HG03103 (cell line): ENCODE measurements around the gene BCKDK.

Experiments
- ATAC-seq: cut with Tn5 transposase; IDR thresholded peaks from one replicate; pipeline ENCODE4 v1.9.1; 2021; ENCODE audit warnings: low read depth; ENCODE audit not compliant: unreplicated experiment

The BCKDK gene

DNA sequence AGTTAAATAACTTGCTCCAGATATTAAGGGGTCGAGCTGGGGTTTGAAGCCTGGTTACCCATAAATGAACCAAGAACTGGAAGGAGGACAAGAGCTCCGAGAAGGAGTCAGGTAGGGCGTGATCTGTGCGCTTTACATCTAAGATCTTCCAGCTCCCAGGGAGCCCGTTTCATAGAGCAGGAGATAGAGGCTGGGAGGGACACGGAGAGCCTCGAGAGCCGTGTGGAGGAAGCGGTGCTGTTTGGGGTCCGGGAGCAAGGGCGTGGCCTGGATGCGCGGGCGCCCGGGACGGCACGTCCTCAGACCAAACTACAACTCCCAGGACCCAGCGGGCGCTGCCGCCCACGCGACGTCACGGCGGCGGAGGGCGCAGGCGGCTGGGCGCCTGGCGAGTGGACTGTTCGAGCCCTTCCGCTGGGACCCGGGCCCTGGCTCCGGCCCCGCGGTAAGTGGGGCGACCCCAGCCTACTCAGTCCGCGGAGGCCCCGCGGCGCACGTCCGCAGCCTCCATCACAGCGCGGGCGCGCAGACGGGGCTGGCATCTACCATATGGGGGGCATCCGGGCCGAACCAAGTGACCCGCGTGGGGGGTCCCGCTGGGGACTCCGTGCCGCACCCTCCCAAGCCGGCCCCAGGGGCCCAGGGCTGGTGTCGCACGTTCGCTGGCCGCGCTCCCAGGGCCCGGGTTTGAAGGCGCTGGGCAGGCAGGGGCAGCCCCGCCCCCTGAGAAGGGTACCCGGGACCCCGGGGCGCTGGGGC is at the start of gene BCKDK:
TSS of gene BCKDK (plus strand) at position 352 of the 759 bp plus-strand sequence. CDS start 838 bp downstream, outside the sequence.
- ATAC-seq = peak; percentile 65

- ATAC-seq = no peak
Observed at GRCh38 chr16:31061126-31061812, 46.9 kb upstream of the BCKDK start.

GRCh38 chr16:31061813-31062440 is 46.3 kb upstream of the BCKDK start:
- no peak for ATAC-seq

- no peak for ATAC-seq
Observed at GRCh38 chr16:31063495-31063842, 44.7 kb upstream of the BCKDK start.

- ATAC-seq = no peak
Observed at GRCh38 chr16:31063843-31064611, 44.2 kb upstream of the BCKDK start.

DNA sequence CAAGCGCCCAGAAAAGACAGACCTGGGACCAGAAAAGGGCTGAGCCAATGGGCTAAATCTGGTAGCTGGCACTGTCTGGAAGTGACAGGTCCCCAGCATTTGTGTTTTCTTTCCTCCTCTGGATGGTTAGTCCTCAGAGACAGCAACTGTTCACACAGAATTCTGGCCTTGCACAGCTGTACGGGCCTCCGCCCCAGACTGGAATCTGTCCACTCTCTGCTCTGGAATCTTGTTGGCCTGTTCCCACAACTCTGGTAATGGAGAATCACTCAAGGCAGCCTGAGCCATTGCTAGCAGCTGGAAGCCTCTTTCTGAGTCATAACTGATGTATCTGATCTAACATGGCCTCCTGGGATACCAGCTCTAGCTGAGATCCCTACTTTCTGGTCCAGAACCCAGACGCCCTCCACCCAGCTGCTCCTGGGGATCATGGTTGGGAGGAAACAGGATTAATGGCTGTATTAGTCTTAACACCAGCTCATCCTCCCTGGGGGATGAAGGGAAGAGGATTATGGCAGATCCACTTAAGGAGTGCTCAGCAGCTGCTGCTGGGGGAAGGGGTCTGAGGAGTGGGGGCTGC is 43.2 kb upstream of the BCKDK start:
- no peak for ATAC-seq

DNA sequence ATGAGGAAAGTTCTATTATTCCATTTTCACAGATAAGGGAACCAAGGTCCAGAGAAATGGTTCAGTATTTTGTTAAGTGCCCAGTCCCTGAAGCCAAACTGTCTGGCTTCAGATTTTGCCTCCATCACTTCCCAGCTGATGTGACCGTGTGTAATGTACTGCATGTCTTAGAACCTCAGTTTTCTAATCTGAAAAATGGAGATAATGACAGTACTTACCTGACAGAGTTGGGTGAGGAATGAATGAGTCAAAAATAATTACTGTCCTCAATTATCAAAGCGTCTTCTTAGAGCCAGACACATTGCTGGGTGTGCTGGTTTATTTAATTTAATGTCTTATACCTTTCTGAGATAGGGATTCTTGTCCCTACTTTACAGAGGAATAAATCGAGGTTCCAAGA is 40.8 kb upstream of the BCKDK start:
- no peak for ATAC-seq

- no peak for ATAC-seq
Observed at GRCh38 chr16:31071861-31072260, 36.3 kb upstream of the BCKDK start.

- peak; percentile 1 for ATAC-seq
Observed at GRCh38 chr16:31072540-31073141, 35.5 kb upstream of the BCKDK start.

DNA sequence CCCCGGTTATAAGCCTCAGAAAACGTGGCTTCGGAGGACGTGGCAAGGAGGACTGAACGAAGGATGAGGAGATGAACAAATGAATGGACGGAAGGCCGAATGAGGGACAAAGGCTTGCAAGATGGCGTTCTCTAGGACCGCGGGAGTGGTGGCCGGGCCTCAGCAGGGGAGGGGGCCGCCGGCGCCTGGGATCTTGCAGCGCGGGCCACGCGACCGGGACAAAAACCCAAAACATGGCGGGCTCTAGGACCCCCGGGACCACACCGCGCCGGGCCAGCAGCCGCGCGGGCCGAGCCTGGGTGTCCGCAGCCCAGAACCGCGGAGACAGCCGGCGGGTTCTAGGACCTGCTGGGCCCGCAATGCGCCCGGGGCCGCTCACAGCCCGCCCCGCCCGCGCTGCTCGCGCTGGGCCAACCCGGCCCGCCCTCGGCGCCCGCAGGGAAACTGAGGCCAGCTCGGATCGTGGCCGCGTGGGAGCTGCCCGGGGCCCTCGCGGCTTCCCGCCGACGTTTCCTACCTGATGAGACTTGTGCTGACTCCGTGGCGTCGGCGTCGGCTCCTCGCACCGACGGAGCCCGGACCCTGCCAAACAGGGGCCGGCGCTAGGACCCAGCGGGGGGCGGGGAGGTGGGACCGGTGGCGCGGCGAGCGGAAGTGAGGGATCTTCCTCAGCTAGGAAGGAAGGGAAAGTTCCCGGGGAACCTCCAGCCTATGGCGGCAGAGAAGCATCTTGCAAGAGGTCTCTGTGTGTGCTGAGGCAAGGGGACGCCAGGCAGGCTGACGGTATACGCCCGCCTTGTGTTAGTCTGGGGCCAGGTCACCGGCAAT is 34.8 kb upstream of the BCKDK start:
- peak; percentile 41 for ATAC-seq

GRCh38 chr16:31073970-31074813 is 34.0 kb upstream of the BCKDK start, which contains the start of the genes ZNF646 and ZNF668:
Gene ZNF646, plus strand, starts transcription at chr16:31074422. Its CDS starts 1,903 bp downstream, at chr16:31076325.
Gene ZNF668, minus strand, starts transcription at chr16:31074240. Its CDS starts 9,781 bp downstream, at chr16:31064459.
- ATAC-seq = peak; percentile 59

- ATAC-seq = no peak
Observed at GRCh38 chr16:31074814-31075183, 33.4 kb upstream of the BCKDK start.

DNA sequence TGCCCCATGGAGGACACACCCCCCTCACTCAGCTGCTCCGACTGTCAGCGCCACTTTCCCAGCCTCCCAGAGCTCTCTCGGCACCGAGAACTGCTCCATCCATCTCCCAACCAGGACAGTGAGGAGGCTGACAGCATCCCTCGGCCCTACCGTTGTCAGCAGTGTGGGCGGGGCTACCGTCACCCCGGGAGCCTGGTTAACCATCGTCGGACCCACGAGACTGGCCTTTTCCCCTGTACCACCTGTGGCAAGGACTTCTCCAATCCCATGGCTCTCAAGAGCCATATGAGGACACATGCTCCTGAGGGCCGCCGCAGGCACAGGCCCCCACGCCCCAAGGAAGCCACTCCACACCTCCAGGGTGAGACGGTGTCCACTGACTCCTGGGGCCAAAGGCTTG is 31.9 kb upstream of the BCKDK start:
- ATAC-seq = no peak

DNA sequence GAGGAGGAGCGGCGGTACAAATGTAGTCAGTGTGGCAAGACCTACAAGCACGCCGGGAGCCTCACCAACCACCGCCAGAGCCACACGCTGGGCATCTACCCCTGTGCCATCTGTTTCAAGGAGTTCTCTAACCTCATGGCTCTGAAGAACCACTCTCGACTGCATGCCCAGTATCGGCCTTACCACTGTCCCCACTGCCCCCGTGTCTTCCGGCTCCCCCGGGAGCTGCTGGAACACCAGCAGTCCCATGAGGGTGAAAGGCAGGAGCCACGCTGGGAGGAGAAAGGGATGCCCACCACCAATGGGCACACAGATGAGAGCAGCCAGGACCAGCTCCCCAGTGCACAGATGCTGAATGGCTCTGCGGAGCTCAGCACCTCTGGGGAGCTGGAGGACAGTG is 31.2 kb upstream of the BCKDK start:
- no peak for ATAC-seq

DNA sequence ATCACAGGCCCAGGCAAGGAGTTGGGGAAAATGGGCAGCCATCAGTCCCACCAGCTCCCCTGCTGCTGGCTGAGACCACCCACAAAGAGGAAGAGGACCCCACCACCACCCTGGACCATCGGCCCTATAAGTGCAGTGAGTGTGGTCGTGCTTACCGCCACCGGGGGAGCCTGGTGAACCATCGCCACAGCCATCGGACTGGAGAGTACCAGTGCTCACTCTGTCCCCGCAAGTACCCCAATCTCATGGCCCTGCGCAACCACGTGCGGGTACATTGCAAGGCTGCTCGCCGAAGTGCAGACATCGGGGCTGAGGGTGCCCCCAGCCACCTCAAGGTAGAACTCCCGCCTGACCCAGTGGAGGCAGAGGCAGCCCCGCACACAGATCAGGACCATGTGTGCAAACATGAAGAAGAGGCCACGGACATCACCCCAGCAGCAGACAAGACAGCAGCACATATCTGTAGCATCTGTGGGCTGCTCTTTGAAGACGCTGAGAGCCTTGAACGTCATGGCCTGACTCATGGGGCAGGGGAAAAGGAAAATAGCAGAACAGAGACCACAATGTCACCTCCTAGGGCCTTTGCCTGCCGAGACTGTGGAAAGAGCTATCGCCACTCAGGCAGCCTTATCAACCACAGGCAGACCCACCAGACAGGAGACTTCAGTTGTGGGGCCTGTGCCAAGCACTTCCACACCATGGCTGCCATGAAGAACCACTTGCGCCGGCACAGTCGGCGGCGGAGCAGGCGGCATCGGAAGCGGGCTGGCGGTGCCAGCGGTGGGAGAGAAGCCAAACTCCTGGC is 30.4 kb upstream of the BCKDK start:
- no peak for ATAC-seq

DNA sequence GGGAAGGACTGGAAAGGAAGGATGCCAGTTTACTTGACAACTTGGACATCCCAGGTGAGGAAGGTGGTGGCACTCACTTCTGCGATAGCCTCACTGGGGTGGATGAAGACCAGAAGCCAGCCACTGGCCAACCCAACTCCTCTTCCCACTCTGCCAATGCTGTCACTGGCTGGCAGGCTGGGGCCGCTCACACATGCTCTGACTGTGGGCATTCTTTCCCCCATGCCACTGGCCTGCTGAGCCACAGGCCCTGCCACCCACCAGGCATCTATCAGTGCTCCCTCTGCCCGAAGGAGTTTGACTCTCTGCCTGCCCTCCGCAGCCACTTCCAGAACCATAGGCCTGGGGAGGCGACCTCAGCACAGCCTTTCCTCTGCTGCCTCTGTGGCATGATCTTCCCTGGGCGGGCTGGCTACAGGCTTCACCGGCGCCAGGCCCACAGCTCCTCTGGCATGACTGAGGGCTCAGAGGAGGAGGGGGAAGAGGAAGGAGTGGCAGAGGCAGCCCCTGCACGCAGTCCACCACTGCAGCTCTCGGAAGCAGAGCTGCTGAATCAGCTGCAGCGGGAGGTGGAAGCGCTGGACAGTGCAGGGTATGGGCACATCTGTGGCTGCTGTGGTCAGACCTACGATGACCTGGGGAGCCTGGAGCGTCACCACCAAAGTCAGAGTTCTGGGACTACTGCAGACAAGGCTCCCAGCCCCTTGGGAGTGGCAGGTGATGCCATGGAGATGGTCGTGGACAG is 29.4 kb upstream of the BCKDK start:
- no peak for ATAC-seq
